WI38 (cell line): ENCODE data around the gene IKZF4.

ENCODE experiments used
- H3K4me3 ChIP-seq: 2 replicates; pipeline ENCODE4 v1.5.1; 2011; ENCODE audit warnings: low read depth, mild to moderate bottlenecking, control low read depth, low read length
- TF ChIP-seq, protein P1 (sequence below): IDR thresholded peaks from 2 replicates; pipeline ENCODE4 v1.5.1; 2012; ENCODE audit warnings: low read depth, mild to moderate bottlenecking, control low read depth, low read length

Gene IKZF4

DNA sequence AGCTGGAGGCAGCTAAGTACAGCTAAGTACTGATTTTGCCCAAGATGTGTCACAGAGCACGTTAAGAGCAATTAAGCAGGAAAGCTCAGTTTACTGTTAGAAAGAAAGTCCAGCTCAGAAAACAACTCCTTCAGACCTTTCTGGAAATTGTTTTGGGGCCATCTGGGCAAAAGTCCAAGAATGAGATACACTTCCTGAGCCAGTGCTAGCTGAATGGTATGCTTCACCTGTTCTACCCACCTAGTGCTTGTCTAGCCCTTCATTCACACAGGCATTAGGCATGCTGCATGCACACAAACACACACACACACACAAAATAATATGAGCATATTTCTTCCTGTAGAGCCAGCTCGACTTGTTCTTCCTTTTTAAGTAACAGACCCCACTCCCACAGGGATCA lies 6.6 kb upstream of the IKZF4 start:
- TF ChIP-seq, protein P1, sequence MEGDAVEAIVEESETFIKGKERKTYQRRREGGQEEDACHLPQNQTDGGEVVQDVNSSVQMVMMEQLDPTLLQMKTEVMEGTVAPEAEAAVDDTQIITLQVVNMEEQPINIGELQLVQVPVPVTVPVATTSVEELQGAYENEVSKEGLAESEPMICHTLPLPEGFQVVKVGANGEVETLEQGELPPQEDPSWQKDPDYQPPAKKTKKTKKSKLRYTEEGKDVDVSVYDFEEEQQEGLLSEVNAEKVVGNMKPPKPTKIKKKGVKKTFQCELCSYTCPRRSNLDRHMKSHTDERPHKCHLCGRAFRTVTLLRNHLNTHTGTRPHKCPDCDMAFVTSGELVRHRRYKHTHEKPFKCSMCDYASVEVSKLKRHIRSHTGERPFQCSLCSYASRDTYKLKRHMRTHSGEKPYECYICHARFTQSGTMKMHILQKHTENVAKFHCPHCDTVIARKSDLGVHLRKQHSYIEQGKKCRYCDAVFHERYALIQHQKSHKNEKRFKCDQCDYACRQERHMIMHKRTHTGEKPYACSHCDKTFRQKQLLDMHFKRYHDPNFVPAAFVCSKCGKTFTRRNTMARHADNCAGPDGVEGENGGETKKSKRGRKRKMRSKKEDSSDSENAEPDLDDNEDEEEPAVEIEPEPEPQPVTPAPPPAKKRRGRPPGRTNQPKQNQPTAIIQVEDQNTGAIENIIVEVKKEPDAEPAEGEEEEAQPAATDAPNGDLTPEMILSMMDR, result no peak
- no peak overlapping the region for H3K4me3 ChIP-seq

DNA sequence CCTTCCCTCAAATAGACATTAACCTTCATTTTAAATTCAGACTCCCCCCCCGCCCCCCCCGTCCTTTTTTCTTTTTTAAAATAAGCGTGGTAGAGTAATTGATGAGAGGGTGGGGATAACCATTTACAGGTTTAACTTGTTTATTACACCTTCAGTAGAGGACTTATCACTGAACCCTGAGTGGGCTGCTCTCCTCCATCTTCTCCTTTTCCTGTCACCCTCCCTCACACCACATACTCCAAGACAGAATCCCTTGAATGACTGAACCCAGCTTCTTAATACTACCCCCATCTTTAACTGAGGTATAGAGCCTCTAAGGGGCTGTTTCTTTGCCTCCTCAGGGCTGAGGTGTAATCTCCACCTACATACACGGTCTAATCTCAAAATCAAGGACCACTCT lies 3.7 kb upstream of the IKZF4 start:
- H3K4me3 ChIP-seq, result no peak overlapping the region
- TF ChIP-seq, protein P1, result no peak

DNA sequence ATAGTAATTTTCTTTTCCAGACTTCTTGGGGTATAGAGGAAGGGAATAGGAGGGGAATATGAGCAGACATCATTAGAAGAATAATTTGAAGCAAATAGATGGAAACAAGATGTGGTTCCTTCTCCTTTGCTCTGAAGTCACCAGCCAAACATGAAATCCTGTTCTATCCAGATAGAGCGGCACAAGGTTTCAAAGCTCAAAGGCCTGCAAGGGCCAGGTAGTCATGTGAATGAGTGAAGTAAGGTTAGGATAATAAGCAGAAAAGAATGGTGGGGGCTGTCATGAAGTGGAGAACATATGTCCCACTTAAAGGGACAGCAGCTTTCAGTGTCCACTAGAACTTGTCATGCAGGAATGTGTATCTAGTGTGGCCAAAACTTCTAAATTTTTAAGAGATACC lies 2.5 kb upstream of the IKZF4 start:
- no peak overlapping the region for H3K4me3 ChIP-seq

DNA sequence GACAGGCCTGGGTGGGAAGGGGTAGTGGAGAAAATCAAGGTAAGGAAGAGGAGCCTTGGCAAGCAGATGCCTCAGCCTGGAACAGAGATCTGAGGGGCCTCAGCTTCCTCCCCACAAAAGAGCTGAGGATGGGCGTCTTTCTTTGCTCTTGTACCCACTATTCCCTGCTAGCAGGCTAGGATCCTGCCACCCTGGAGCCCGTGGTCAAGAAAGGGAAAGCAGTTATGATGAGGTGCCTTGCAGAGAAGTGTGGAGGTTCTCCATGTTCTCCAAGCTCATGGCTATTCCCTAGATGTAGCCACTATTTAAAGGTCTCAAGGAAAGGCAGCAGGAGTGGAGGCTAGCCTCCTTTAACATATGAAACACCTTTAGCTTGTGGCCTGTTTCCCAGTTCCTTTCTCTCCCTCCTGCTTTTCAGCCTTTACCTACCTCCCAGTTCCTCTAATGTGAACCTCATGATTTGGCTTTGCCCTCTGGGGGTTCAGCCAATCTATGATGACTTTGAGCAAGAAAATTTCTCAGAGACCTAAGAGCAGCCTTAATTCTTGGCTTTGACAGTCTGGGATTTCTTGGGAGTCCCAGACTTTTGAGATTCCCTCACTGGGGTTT lies 1.1 kb downstream of the IKZF4 start:
- TF ChIP-seq, protein P1, result no peak
- peak overlapping the region; percentile 41 for H3K4me3 ChIP-seq

More for the DNA sequence above, 2.5 kb upstream of the IKZF4 start:
- TF ChIP-seq, protein P1, result no peak

DNA sequence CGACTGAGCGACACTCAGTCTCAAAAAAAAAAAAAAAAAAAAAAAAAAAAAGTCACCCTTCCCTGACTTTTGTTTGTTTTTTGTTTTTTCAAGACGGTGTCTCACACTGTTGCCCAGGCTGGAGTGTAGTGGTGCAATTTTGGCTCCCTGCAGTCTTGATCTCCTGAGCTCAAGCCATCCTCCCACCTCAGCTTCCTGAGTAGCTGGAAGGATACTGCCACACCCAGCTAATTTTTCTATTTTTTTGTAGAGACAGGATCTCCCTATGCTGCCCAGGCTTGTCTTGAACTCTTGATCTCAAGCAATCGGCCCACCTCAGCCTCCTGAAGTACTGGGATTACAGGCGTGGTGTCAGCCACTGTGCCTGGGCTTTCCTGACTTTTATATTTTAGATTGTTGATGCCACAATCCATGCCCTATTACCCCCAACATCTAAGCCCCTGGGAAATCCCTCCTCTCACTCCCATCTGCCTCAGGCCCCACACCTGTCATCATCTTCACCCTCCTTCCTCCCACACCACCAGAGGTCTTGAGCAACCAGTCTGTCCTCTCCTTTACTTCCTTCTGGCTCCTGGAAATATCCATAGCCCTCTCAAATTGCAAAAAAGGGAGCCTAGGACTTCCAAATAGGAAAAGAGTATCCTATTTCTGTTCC lies 7.8 kb downstream of the IKZF4 start:
- TF ChIP-seq, protein P1, result no peak
- no peak overlapping the region for H3K4me3 ChIP-seq

DNA sequence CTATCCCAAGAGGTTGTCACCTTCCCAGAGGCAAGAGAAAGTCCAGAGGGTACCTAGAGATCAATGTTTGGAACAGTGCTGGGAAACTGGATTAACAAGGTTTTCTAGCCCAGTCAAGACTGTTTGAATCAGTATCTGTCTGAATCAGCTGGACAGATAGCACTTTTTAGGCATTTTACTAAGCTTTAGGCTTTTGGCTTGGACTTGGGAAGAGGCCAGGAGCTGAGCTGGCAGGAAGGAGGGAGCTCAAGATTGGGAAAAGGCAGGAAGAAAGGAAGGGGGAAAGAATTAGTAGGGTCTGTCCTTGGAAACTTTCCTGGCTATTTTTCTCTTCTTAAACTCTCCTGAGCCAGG lies 8.3 kb downstream of the IKZF4 start:
- H3K4me3 ChIP-seq, result no peak overlapping the region

More for the DNA sequence above, 8.3 kb downstream of the IKZF4 start:
- TF ChIP-seq, protein P1, result no peak
